GM13977 (cell line): ENCODE data around the gene FANCC.

ENCODE experiments used
- DNase-seq: peaks from one replicate; pipeline ENCODE4 v3.0.0; 2012; ENCODE audit warnings: low spot score
- CTCF ChIP-seq: IDR thresholded peaks from 2 replicates; pipeline ENCODE4 v1.5.1; 2012; ENCODE audit warnings: mild to moderate bottlenecking, control low read depth; ENCODE audit not compliant: insufficient read depth; ENCODE audit errors: extremely low read depth, missing control alignments
- in situ Hi-C: fragments of 300-500 bp; cut with MboI; formaldehyde crosslinking; loops from one replicate; pipeline ENCODE4 v1.12.0; 2022; ENCODE audit warnings: low sequenced_read_pairs, low pct_unique_long_range_greater_than_20kb, mixed read lengths, inconsistent platforms; ENCODE audit not compliant: unreplicated experiment

The FANCC gene

GRCh38 chr9:95116808-95117204 is 200.7 kb downstream of the FANCC start:
- no peak for TF ChIP-seq CTCF
- in situ Hi-C loops, result loop anchor here (10.0 kb wide), 1 partner anchor 332 kb away; no protein-coding TSS in a partner anchor
- no peak for DNase-seq

DNA sequence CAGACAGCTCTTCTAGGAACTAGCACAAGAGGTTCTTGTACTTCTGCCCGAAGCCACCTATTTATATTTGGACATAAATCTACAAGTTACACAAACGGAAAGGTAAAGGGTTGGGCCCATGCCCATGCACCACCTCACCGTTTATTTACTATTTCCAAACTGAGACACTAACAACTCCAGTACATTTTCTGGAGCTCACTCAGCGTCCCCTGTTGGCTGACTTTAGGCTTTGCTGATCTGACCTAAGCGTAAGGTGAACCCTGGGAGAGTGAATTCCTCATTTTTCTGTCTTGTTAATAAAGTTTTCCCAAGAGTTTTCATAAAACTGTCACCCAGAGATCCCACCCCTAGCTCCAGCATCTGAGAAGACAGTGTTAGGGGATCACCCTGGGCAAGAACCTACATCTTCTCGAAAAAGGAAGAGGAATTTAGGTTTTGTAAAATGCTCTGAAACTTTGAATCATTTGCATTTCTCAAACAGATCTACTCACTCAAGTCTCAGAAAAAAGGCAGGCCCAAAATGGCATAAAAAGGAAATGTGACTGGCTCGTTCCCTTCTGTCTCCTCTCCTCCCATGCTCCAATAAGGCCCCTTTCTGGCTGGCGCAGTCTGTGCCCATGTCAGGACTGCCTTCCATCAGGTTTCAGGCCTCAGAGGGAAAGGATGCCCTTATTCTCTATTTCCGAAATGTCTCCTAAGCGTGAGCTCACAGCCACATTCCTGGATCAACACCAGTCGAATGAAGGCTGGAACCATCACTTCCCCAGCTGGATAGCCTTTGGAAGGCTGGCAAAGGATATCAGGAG is 201.3 kb downstream of the FANCC start:
- no peak for TF ChIP-seq CTCF
- in situ Hi-C loops, result loop anchor here (10.0 kb wide), 1 partner anchor 331 kb away; no protein-coding TSS in a partner anchor
- no peak for DNase-seq

DNA sequence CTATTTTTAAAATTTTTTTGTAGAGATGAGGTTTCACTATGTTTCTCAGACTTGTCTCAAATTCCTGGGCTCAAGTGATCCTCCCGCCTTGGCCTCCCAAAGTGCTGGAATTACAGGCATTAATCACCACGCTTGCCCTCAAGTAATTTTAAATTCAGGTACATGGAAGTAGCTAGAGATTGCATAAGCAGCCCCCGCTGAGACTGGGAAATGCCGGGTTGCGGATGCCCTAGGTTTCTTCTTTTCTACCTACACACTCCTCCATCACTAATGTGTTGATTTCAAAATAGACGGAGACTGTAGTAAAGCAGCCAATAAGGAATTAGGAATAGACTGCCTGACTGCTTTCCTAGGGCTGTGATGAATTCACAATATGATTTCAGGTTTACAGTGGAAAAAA is 202.4 kb downstream of the FANCC start:
- DNase-seq, result no peak
- in situ Hi-C loops, result loop anchor here (10.0 kb wide), 1 partner anchor 330 kb away; no protein-coding TSS in a partner anchor
- no peak for TF ChIP-seq CTCF

DNA sequence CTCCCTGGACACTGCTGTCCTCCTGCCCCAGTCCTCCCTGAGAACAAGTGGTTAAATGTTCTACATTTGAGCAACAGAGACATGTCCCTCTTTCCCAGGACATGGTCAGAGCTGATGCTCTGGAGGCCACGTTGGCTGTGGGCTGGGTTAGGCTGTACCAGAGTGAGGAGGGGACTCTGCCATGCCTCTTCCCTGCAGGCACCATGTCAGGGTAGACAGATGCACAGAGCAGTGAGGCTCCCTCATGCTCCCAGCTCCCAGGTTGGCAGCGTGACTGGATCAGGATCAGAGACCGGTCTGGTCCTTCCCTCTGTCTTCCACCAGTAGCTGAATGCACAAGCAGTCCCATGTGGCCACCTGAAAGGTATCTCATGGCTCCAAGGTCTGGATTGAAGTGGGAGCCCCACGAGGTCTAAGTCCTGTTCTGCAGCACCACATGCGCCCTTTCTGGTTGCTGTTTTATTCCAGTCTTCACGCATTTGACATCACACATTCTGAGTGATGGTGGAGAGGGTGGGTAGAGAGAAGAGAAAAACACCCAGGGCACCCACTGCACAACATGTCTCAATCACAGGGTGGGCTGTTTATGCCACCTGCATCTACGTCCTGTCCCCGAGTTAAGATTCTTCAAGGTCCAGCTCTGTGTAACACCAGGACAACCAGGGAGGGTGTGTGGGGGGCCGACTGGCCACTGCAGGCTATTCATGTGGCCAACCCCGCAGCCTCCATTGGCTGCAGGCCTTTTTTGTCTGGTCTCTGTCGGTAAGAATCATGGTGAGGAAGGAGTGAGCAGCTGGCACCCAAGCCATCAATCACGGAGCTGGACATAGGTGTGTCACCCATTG is 204.9 kb downstream of the FANCC start:
- TF ChIP-seq CTCF, result no peak
- in situ Hi-C loops, result loop anchor here (10.0 kb wide), 1 partner anchor 328 kb away; no protein-coding TSS in a partner anchor
- no peak for DNase-seq

DNA sequence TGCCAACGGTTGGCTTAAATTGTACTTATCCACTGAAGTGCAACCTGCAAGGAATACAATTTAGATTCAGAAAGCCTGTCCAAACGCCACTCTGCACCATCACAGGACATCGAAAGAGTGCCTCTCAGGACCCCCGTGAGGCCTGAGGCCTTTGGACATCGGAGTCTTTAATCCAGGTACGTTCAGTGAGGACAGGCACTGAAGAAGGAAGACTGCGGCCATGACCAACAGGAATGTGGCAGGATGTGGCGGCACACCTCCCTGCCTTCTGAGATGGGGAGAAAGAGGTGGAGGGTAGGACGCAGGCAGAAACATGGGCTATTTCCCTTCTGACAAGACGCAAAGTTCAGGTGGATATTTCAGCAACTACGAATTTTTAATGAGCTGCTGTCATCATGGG is 205.8 kb downstream of the FANCC start:
- no peak for TF ChIP-seq CTCF
- no peak for DNase-seq
- in situ Hi-C loops, result loop anchor here (10.0 kb wide), 1 partner anchor 327 kb away; no protein-coding TSS in a partner anchor

DNA sequence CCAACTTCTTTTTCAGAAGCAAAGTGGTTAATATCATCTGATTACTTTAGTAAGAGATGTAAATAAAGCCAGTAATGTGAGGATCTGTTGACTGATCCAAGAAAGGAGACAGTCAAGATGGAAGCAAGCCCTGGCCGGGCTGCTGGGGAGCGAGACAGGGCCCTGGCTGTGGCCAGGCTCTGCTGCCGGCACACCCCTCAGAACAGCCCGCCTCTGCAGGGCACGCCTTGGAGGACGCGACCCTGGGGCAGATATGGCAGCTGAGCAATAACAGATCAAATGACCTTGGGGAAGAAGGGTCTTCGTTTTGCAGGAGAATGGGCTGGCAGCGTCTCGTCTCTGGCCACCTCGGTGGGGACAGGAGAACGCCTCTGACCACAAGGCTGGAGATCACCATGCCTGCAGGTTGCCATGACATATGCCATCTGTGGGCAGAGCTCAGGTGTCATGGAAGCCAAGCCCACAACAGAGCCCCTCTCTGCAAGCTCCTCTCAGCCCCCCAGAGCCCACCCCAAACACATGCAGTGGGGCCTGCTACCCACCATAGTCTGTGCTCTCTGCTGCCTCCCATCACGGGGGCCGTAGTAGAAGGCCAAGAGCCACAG is 206.5 kb downstream of the FANCC start:
- DNase-seq, result no peak
- in situ Hi-C loops, result loop anchor here (10.0 kb wide), 1 partner anchor 326 kb away; no protein-coding TSS in a partner anchor
- TF ChIP-seq CTCF, result no peak
